HEK293 (cell line): Measurements from ENCODE around the gene GNPNAT1.

ENCODE experiments used
- CTCF ChIA-PET: fragments of 350-600 bp; formaldehyde crosslinking; extraction: SDS; loops from one replicate; lab custom pipeline; 2021; ENCODE audit warnings: antibody characterized with exemption; lab: Yijun Ruan, JAX
- POLR2A ChIA-PET: fragments of 300-600 bp; formaldehyde crosslinking; extraction: SDS; loops from one replicate; lab custom pipeline; 2020; ENCODE audit warnings: antibody characterized with exemption, inconsistent platforms; lab: Yijun Ruan, JAX
- H3K27ac ChIP-seq: fragments of 200-500 bp; sonication (Bioruptor generic); 2 replicates; pipeline ENCODE4 v1.5.1; 2014; ENCODE audit warnings: low read depth, low read length, control low read depth, inconsistent platforms; ENCODE audit errors: extremely low read depth
- H3K36me3 ChIP-seq, 2 experiments: fragments of 200-500 bp in 1 of 2; sonication (Bioruptor generic) in 1 of 2; 1 replicate in 1 of 2; 2 replicates in 1 of 2; pipeline ENCODE4 v1.5.1; 2014 to 2017; ENCODE audit warnings: inconsistent platforms in 2 of 2, low read length in 2 of 2; ENCODE audit not compliant: control insufficient read depth in 2 of 2, insufficient read depth in 1 of 2
- H3K4me1 ChIP-seq: fragments of 200-500 bp; sonication (Bioruptor generic); 2 replicates; pipeline ENCODE4 v1.5.1; 2014; ENCODE audit warnings: mild to moderate bottlenecking, low read length, inconsistent platforms; ENCODE audit not compliant: control insufficient read depth, insufficient read depth
- H3K4me3 ChIP-seq: 2 replicates; pipeline ENCODE4 v1.5.1; 2011; ENCODE audit warnings: low read depth, mild to moderate bottlenecking, control low read depth, low read length, moderate library complexity
- H3K9me3 ChIP-seq: fragments of 200-500 bp; sonication (Bioruptor generic); 2 replicates; pipeline ENCODE4 v1.5.1; 2014; ENCODE audit warnings: low read depth, low read length, inconsistent platforms; ENCODE audit not compliant: control insufficient read depth, insufficient read depth
- KLF8 ChIP-seq: fragments of 450-650 bp; formaldehyde crosslinking; IDR thresholded peaks from 2 replicates; pipeline ENCODE4 v1.5.1; 2016; ENCODE audit warnings: missing biosample characterization, missing genetic modification characterization
- PRDM10 ChIP-seq: fragments of 450-650 bp; formaldehyde crosslinking; IDR thresholded peaks from 2 replicates; pipeline ENCODE4 v1.5.1; 2016; ENCODE audit warnings: missing biosample characterization, missing genetic modification characterization
- PRDM4 ChIP-seq: fragments of 450-650 bp; formaldehyde crosslinking; IDR thresholded peaks from 2 replicates; pipeline ENCODE4 v1.5.1; 2017; ENCODE audit warnings: missing biosample characterization, missing genetic modification characterization
- RBAK ChIP-seq: fragments of 450-650 bp; formaldehyde crosslinking; IDR thresholded peaks from 2 replicates; pipeline ENCODE4 v1.5.1; 2016; ENCODE audit warnings: missing biosample characterization, missing genetic modification characterization
- SP3 ChIP-seq: fragments of 450-650 bp; formaldehyde crosslinking; IDR thresholded peaks from 2 replicates; pipeline ENCODE4 v1.5.1; 2016; ENCODE audit warnings: missing biosample characterization, missing genetic modification characterization
- TRIM28 ChIP-seq: IDR thresholded peaks from 2 replicates; pipeline ENCODE4 v1.6.1; 2011; ENCODE audit warnings: low read length, control low read depth, borderline replicate concordance
- ZBTB6 ChIP-seq: fragments of 450-650 bp; formaldehyde crosslinking; IDR thresholded peaks from 2 replicates; pipeline ENCODE4 v1.5.1; 2017; ENCODE audit warnings: missing biosample characterization, missing genetic modification characterization
- ZBTB7A ChIP-seq: fragments of 450-650 bp; formaldehyde crosslinking; IDR thresholded peaks from 2 replicates; pipeline ENCODE4 v1.5.1; 2016; ENCODE audit warnings: low read depth, missing biosample characterization, missing genetic modification characterization
- ZNF121 ChIP-seq: fragments of 450-650 bp; formaldehyde crosslinking; IDR thresholded peaks from 2 replicates; pipeline ENCODE4 v1.5.1; 2016; ENCODE audit warnings: missing biosample characterization, missing genetic modification characterization
- ZNF324 ChIP-seq: fragments of 450-650 bp; formaldehyde crosslinking; IDR thresholded peaks from 2 replicates; pipeline ENCODE4 v1.5.1; 2016; ENCODE audit warnings: missing biosample characterization, missing genetic modification characterization
- ZNF341 ChIP-seq: fragments of 450-650 bp; formaldehyde crosslinking; IDR thresholded peaks from 2 replicates; pipeline ENCODE4; 2016; ENCODE audit warnings: low read depth, missing biosample characterization, missing genetic modification characterization
- ZNF350 ChIP-seq: fragments of 450-650 bp; formaldehyde crosslinking; IDR thresholded peaks from 2 replicates; pipeline ENCODE4 v1.5.0; 2017; ENCODE audit warnings: missing biosample characterization, mild to moderate bottlenecking, missing genetic modification characterization
- ZNF354C ChIP-seq: fragments of 450-650 bp; formaldehyde crosslinking; IDR thresholded peaks from 2 replicates; pipeline ENCODE4 v1.5.1; 2016; ENCODE audit warnings: missing biosample characterization, missing genetic modification characterization, low read depth, borderline replicate concordance
- ZNF37A ChIP-seq: fragments of 450-650 bp; IDR thresholded peaks from 2 replicates; pipeline ENCODE4 v1.5.1; 2018; ENCODE audit warnings: missing biosample characterization, missing genetic modification characterization
- ZNF488 ChIP-seq: fragments of 450-650 bp; formaldehyde crosslinking; IDR thresholded peaks from 2 replicates; pipeline ENCODE4 v1.5.1; 2016; ENCODE audit warnings: missing biosample characterization, missing genetic modification characterization
- ZNF518A ChIP-seq: fragments of 450-650 bp; formaldehyde crosslinking; conservative IDR thresholded peaks from 2 replicates; pipeline ENCODE4 v1.5.1; 2016; ENCODE audit warnings: low read depth, missing biosample characterization, missing genetic modification characterization
- ZNF610 ChIP-seq: fragments of 450-650 bp; formaldehyde crosslinking; IDR thresholded peaks from 2 replicates; pipeline ENCODE4 v1.5.1; 2016; ENCODE audit warnings: missing biosample characterization, missing genetic modification characterization, borderline replicate concordance
- ZNF843 ChIP-seq: fragments of 450-650 bp; formaldehyde crosslinking; IDR thresholded peaks from 2 replicates; pipeline ENCODE4 v1.5.1; 2016; ENCODE audit warnings: missing biosample characterization, missing genetic modification characterization

GNPNAT1 gene

GRCh38 chr14:52759145-52759544, 32.3 kb downstream of the GNPNAT1 start:
- CTCF ChIA-PET: no interaction called here
- no peak for TF ChIP-seq ZBTB6 (tag by site-specific recombination)
- TF ChIP-seq ZNF121 (tag by site-specific recombination): 0 out of 2 replicates have a peak, but pooled peaks have one; percentile 41
- TF ChIP-seq, all 188 proteins: peak for 1
- Histone ChIP-seq H3K9me3 (no peaks in the 10 kb centered on the region), H3K4me1 (no peaks in the 10 kb centered on the region), H3K4me3 (no peak overlapping the region), H3K36me3 (peaks cover 20 to 38% of the 10 kb centered on the region in 2 experiments), H3K27ac (no peak overlapping the region)
- POLR2A ChIA-PET: no interaction called here

GRCh38 chr14:52755607-52756316, 35.6 kb downstream of the GNPNAT1 start:
- H3K27ac ChIP-seq: no peak overlapping the region
- ChIA-PET CTCF (interaction anchor here (0.5 to 0.7 kb wide), 3 partner anchors 9 to 1454 kb away, joined by 3 to 4 read pairs (median 3); no protein-coding TSS in a partner anchor), POLR2A (interaction anchor here (0.6 kb wide), 1 partner anchor 29 kb away, joined by 5 read pairs; no protein-coding TSS in a partner anchor)
- H3K9me3 ChIP-seq: no peaks in the 10 kb centered on the region
- H3K4me3 ChIP-seq: no peak overlapping the region
- peaks cover 20 to 28% of the 10 kb centered on the region in 2 experiments for H3K36me3 ChIP-seq
- H3K4me1 ChIP-seq: no peaks in the 10 kb centered on the region
- no peak for TF ChIP-seq PRDM4 (tag by site-specific recombination)
- no peak for TF ChIP-seq ZNF488 (tag by site-specific recombination)
- TF ChIP-seq ZNF518A (tag by site-specific recombination): no peak
- no peak for TF ChIP-seq TRIM28
- no peak for TF ChIP-seq ZNF354C (tag by site-specific recombination)
- no peak for TF ChIP-seq SP3 (tag by site-specific recombination)
- TF ChIP-seq ZNF610 (tag by site-specific recombination): no peak
- TF ChIP-seq PRDM10 (tag by site-specific recombination): no peak
- TF ChIP-seq ZNF324 (tag by site-specific recombination): no peak
- TF ChIP-seq ZNF350 (tag by site-specific recombination): no peak
- no peak for TF ChIP-seq RBAK (tag by site-specific recombination)
- no peak for TF ChIP-seq ZNF37A (tag by site-specific recombination)
- no peak for TF ChIP-seq ZNF341
- TF ChIP-seq ZNF843 (tag by site-specific recombination): no peak
- no peak for TF ChIP-seq KLF8 (tag by site-specific recombination)
- TF ChIP-seq ZBTB7A (tag by site-specific recombination): no peak
